HepG2 (cell line): ENCODE measurements around the gene SUCLG2. TPM values are rescaled to one million over a fixed set of nuclear protein-coding genes. Genes with fewer than 3 reads are reported as not detected.

ENCODE experiments used
- ATAC-seq: fragments of 200-7000 bp; cut with Tn5 transposase; 3 replicates; pipeline ENCODE4 v1.9.1; 2020; ENCODE audit warnings: mild to moderate bottlenecking, moderate library complexity
- BruUV-seq: library from RNA; stranded (reverse); fragments of 400-500 nt; replicated peaks from 2 replicates; lab custom pipeline; 2021; lab: Mats Ljungman, UMichigan
- CTCF ChIA-PET: fragments of 300-600 bp; formaldehyde crosslinking; extraction: SDS; loops from one replicate; lab custom pipeline; 2021; ENCODE audit warnings: low total read pairs, inconsistent platforms, low intra/inter-chr PET ratio; lab: Yijun Ruan, JAX
- POLR2A ChIA-PET: fragments of 350-600 bp; sonication (Branson Sonifier 250); formaldehyde crosslinking; loops from one replicate; lab custom pipeline; 2020; ENCODE audit warnings: antibody characterized with exemption, inconsistent platforms; lab: Yijun Ruan, JAX
- DNase-seq: peaks from one replicate; pipeline ENCODE4 v3.0.0-alpha.2; 2015; ENCODE audit warnings: low spot score
- FAIRE-seq: peaks from 3 replicates; lab custom pipeline; 2011; peaks lifted over from hg19 to GRCh38; lab: Jason Lieb, UNC
- H2AFZ ChIP-seq: one replicate; pipeline ENCODE4 v1.6.1; 2011; ENCODE audit warnings: low read length, inconsistent platforms
- H3K27ac ChIP-seq: fragments of 300-600 bp; 3 replicates; pipeline ENCODE4 v1.8.0; 2011; ENCODE audit warnings: mixed run types, mild to moderate bottlenecking, mixed read lengths, low read length, inconsistent platforms; ENCODE audit not compliant: insufficient read depth; ENCODE audit errors: extremely low read length
- H3K27me3 ChIP-seq, 2 experiments: fragments of 200-600 bp in 1 of 2; 2 replicates in 1 of 2; 3 replicates in 1 of 2; pipeline versions ENCODE4 v1.6.0 to v1.8.0; 2011; ENCODE audit warnings: low read length in 2 of 2, mild to moderate bottlenecking in 2 of 2, moderate library complexity in 2 of 2, inconsistent platforms in 1 of 2; ENCODE audit not compliant: insufficient read depth in 2 of 2, control insufficient read depth in 1 of 2
- H3K36me3 ChIP-seq, 2 experiments: fragments of 200-600 bp in 1 of 2; replicated peaks in 1 of 2; 2 replicates in 1 of 2; 3 replicates in 1 of 2; pipeline versions ENCODE4 v1.5.1 to v1.8.0; 2011; ENCODE audit warnings: low read length in 2 of 2, inconsistent platforms in 1 of 2; ENCODE audit not compliant: insufficient read depth in 2 of 2, control insufficient read depth in 1 of 2
- H3K4me1 ChIP-seq: 2 replicates; pipeline ENCODE4 v1.5.1; 2012; ENCODE audit warnings: low read length, inconsistent platforms; ENCODE audit not compliant: insufficient read depth
- H3K4me2 ChIP-seq: 2 replicates; pipeline ENCODE4 v1.6.0; 2011; ENCODE audit warnings: low read depth, low read length, inconsistent platforms
- H3K4me3 ChIP-seq, 3 experiments: fragments of 200-600 bp in 1 of 3; sonication (generic), shearing (Covaris generic) in 1 of 3; replicated peaks in 1 of 3; 2 replicates each; pipeline ENCODE4 v1.5.1; 2011 to 2016; ENCODE audit warnings: low read length in 3 of 3, inconsistent platforms in 2 of 3, low read depth in 2 of 3, mild to moderate bottlenecking in 2 of 3, control low read depth in 1 of 3, mixed read lengths in 1 of 3; ENCODE audit not compliant: insufficient read depth in 1 of 3
- H3K79me2 ChIP-seq: one replicate; pipeline ENCODE4 v1.6.1; 2011; ENCODE audit warnings: low read length, inconsistent platforms; ENCODE audit not compliant: insufficient read depth
- H3K9ac ChIP-seq: 2 replicates; pipeline ENCODE4 v1.6.0; 2011; ENCODE audit warnings: mild to moderate bottlenecking, low read depth, low read length, inconsistent platforms; ENCODE audit not compliant: insufficient read depth
- H3K9me3 ChIP-seq: 2 replicates; pipeline ENCODE4 v1.5.1; 2012; ENCODE audit warnings: mild to moderate bottlenecking, low read length
- H4K20me1 ChIP-seq: 2 replicates; pipeline ENCODE4 v1.6.0; 2011; ENCODE audit warnings: inconsistent platforms, mild to moderate bottlenecking, low read length, moderate library complexity; ENCODE audit not compliant: insufficient read depth
- AGO2 ChIP-seq: fragments of 200-400 bp; formaldehyde crosslinking; optimal IDR thresholded peaks from 2 replicates; pipeline ENCODE3; 2017; ENCODE audit warnings: mild to moderate bottlenecking, low read depth, low read length, moderate library complexity
- ATF4 ChIP-seq, 2 experiments: fragments of 450-650 bp in 1 of 2; sonication (generic) in 1 of 2; formaldehyde crosslinking; IDR thresholded peaks; 2 replicates each; pipeline versions ENCODE4 v1.5.0 to v1.8.0; 2020 to 2022; ENCODE audit warnings: mild to moderate bottlenecking in 1 of 2, missing genetic modification reagents in 1 of 2
- CENPT ChIP-seq: sonication (generic); formaldehyde crosslinking; IDR thresholded peaks from 2 replicates; pipeline ENCODE4 v1.8.0; 2022; ENCODE audit warnings: low read depth, mild to moderate bottlenecking, moderate library complexity, missing genetic modification reagents
- ESRRA ChIP-seq: sonication (generic); formaldehyde crosslinking; IDR thresholded peaks from 2 replicates; pipeline ENCODE4 v1.5.1; 2020; ENCODE audit warnings: mild to moderate bottlenecking, low read depth, missing genetic modification reagents
- EZH2 ChIP-seq: conservative IDR thresholded peaks from 2 replicates; pipeline ENCODE4 v1.6.1; 2012; ENCODE audit warnings: mild to moderate bottlenecking, low read depth, low read length, moderate library complexity
- GATAD1 ChIP-seq: IDR thresholded peaks from 2 replicates; pipeline ENCODE4 v1.6.1; 2016; ENCODE audit warnings: missing genetic modification reagents, missing compliant biosample characterization
- HHEX ChIP-seq: IDR thresholded peaks from 2 replicates; pipeline ENCODE4 v1.6.1; 2016; ENCODE audit warnings: control low read depth
- KMT2A ChIP-seq: sonication (generic); formaldehyde crosslinking; IDR thresholded peaks from 2 replicates; pipeline ENCODE4 v1.4.0; 2020; ENCODE audit warnings: missing genetic modification reagents
- NFKB2 ChIP-seq: sonication (generic); formaldehyde crosslinking; IDR thresholded peaks from 2 replicates; pipeline ENCODE4 v1.4.0; 2020; ENCODE audit warnings: missing genetic modification reagents, borderline replicate concordance
- RAD21 ChIP-seq: fragments of 450-650 bp; formaldehyde crosslinking; IDR thresholded peaks from 2 replicates; pipeline ENCODE4 v1.5.0; 2020; ENCODE audit warnings: mild to moderate bottlenecking
- ZBTB1 ChIP-seq: sonication (generic); formaldehyde crosslinking; IDR thresholded peaks from 2 replicates; pipeline ENCODE4 v1.4.0; 2020; ENCODE audit warnings: missing genetic modification reagents, borderline replicate concordance
- ZFP36 ChIP-seq: fragments of 150-350 bp; IDR thresholded peaks from 2 replicates; pipeline ENCODE4 v1.6.1; 2018; ENCODE audit warnings: borderline replicate concordance, low read length, low read depth; ENCODE audit not compliant: partially characterized antibody
- ZNF678 ChIP-seq: sonication (generic); formaldehyde crosslinking; IDR thresholded peaks from 2 replicates; pipeline ENCODE4 v1.4.0; 2020; ENCODE audit warnings: mild to moderate bottlenecking, missing genetic modification reagents
- ZNF720 ChIP-seq: sonication (generic); formaldehyde crosslinking; IDR thresholded peaks from 2 replicates; pipeline ENCODE4 v1.4.0; 2020; ENCODE audit warnings: missing genetic modification reagents
- ZNF790 ChIP-seq: sonication (generic); formaldehyde crosslinking; IDR thresholded peaks from 2 replicates; pipeline ENCODE4 v1.8.0; 2022; ENCODE audit warnings: missing genetic modification reagents, mild to moderate bottlenecking, borderline replicate concordance
- WGBS: methylation state at CpG from one replicate; pipeline ENCODE4 v1.1.6; 2017; ENCODE audit warnings: low lambda C conversion rate; 5-methylcytosine and 5-hydroxymethylcytosine counted together
- in situ Hi-C: cut with HindIII; loops from 2 replicates; pipeline ENCODE4 v1.10.0; 2017; ENCODE audit warnings: low pct_unique_long_range_greater_than_20kb; ENCODE audit not compliant: extremely low pct_ligation_motif_present
- intact Hi-C: fragments of 100-400 bp; cut with micrococcal nuclease; formaldehyde crosslinking; loops from one replicate; pipeline ENCODE4 v1.10.0; 2022; ENCODE audit not compliant: unreplicated experiment
- polyA plus RNA-seq, 8 experiments: library from polyadenylated mRNA; depleted of rRNA in 3 of 8; stranded (reverse) in 7 of 8; unstranded in 1 of 8; fragments of >200 nt; fragmentation: Illumina TruSeq in 4 of 8; extraction: Trizol in 4 of 8; gene quantifications; 2 replicates each; pipeline versions ENCODE4 v1.2.1 to v1.2.3, GENCODE V29; 2011 to 2016; ENCODE audit warnings: low read depth in 4 of 8, missing spikeins in 1 of 8, mixed read lengths in 1 of 8; ENCODE audit not compliant: insufficient read depth in 1 of 8
- total RNA-seq, 5 experiments: library from RNA; depleted of rRNA; stranded (reverse); fragments of >200 nt; fragmentation: Illumina TruSeq; extraction: Trizol; gene quantifications; 2 replicates each; pipeline ENCODE4 v1.2.3, GENCODE V29; 2016; ENCODE audit warnings: low read depth in 1 of 5
- TF ChIP-seq, protein P1 (sequence below): sonication (generic); formaldehyde crosslinking; IDR thresholded peaks from 2 replicates; pipeline ENCODE4; 2020; ENCODE audit warnings: missing genetic modification reagents, mild to moderate bottlenecking, borderline replicate concordance

Gene SUCLG2
- total and polyA plus RNA-seq, 2 of the 13 experiments (the other 11 are each of a cell fraction or from before 2014, with no cell fraction given) = 21.4 to 64.9 TPM

DNA sequence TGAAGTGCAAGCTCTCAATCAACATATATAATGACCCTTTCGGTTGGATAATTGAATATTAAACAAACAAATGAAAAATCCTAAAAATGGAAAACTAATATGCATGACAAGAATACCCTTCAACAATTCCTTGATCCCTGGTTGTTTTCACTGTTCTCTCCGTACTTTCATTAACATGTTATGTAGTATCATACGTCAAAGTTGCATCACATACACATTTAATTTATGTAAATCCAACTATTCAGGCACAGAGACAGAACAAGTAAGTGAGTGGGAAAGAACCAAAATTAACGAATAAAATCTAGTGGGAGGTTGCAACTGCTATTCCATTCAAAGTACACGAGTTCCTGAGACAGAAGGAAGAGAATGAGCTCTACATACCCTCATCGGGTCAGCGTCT lies 176.0 kb downstream of the SUCLG2 start:
- H3K4me1 ChIP-seq = no peaks in the 10 kb centered on the region
- in situ Hi-C loops = no loop called here
- POLR2A ChIA-PET = no interaction called here
- FAIRE-seq (no peak), ATAC-seq (no peak)
- intact Hi-C loops = no loop called here
- no peak overlapping the region for H3K4me2 ChIP-seq
- WGBS = 97% methylated on average over 7 of the region's 7 CpGs
- H3K9me3 ChIP-seq = no peaks in the 10 kb centered on the region
- CTCF ChIA-PET = no interaction called here
- H3K27ac ChIP-seq = no peak overlapping the region
- H4K20me1 ChIP-seq = no peaks in the 10 kb centered on the region
- no peaks in the 10 kb centered on the region for H3K27me3 ChIP-seq
- no peaks in the 10 kb centered on the region for H3K79me2 ChIP-seq
- TF ChIP-seq AGO2 (no peak), ZNF790 (no peak), KMT2A (CRISPR knock-in tag) (no peak), CENPT (no peak), ZBTB1 (no peak), EZH2 (no peak), ZNF720 (CRISPR knock-in tag) (no peak), ZFP36 (no peak), GATAD1 (no peak), ATF4 (CRISPR knock-in tag; IDR thresholded peaks at IDR 0.05) (no peak), HHEX (no peak), ZNF678 (no peak), ESRRA (no peak), NFKB2 (CRISPR knock-in tag) (no peak), RAD21 (CRISPR knock-in tag) (no peak)
- TF ChIP-seq, protein P1, sequence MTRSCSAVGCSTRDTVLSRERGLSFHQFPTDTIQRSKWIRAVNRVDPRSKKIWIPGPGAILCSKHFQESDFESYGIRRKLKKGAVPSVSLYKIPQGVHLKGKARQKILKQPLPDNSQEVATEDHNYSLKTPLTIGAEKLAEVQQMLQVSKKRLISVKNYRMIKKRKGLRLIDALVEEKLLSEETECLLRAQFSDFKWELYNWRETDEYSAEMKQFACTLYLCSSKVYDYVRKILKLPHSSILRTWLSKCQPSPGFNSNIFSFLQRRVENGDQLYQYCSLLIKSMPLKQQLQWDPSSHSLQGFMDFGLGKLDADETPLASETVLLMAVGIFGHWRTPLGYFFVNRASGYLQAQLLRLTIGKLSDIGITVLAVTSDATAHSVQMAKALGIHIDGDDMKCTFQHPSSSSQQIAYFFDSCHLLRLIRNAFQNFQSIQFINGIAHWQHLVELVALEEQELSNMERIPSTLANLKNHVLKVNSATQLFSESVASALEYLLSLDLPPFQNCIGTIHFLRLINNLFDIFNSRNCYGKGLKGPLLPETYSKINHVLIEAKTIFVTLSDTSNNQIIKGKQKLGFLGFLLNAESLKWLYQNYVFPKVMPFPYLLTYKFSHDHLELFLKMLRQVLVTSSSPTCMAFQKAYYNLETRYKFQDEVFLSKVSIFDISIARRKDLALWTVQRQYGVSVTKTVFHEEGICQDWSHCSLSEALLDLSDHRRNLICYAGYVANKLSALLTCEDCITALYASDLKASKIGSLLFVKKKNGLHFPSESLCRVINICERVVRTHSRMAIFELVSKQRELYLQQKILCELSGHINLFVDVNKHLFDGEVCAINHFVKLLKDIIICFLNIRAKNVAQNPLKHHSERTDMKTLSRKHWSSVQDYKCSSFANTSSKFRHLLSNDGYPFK (CRISPR knock-in tag) = no peak
- TF ChIP-seq, all 625 proteins: peak for 0
- no TSS peak for BruUV-seq
- Histone ChIP-seq H3K9ac (no peak overlapping the region), H3K36me3 (no peaks in the 10 kb centered on the region), H3K4me3 (no peak overlapping the region), H2AFZ (no peak overlapping the region)
- no peak for DNase-seq
